H1 (cell line): ENCODE results near the gene TET1. TPM values are rescaled to one million over a fixed set of nuclear protein-coding genes. Genes with fewer than 3 reads are reported as not detected.

Experiments used
- CEBPB ChIP-seq: IDR thresholded peaks from 2 replicates; pipeline ENCODE4 v1.6.1; 2012; ENCODE audit warnings: low read depth, low read length
- TAF7 ChIP-seq: optimal IDR thresholded peaks from 2 replicates; pipeline ENCODE3; 2011; ENCODE audit warnings: low read depth, mild to moderate bottlenecking, inconsistent platforms, low read length, moderate library complexity, borderline replicate concordance
- ZNF274 ChIP-seq: IDR thresholded peaks from 2 replicates; pipeline ENCODE4 v1.7.0; 2012; ENCODE audit warnings: low read length, borderline replicate concordance; ENCODE audit errors: extremely low read depth
- polyA plus RNA-seq, 7 experiments: library from polyadenylated mRNA; depleted of rRNA in 3 of 7; stranded (reverse) in 5 of 7; unstranded in 2 of 7; fragments of >200 nt in 5 of 7; fragments of 200-250 nt in 2 of 7; gene quantifications; 1 replicate in 5 of 7; 2 replicates in 1 of 7; 4 replicates in 1 of 7; pipeline versions ENCODE4 v1.2.1 to v1.2.3, GENCODE V29; 2011 to 2013; ENCODE audit warnings: missing spikeins in 2 of 7, mixed read lengths in 2 of 7
- total RNA-seq: library from RNA; stranded (reverse); fragmentation: NEBNext Ultra II Directional; extraction: Animal tissue kit (Norgen Biotek cat#: 25700); gene quantifications from 2 replicates; pipeline ENCODE4 v1.2.1, GENCODE V29; 2021

TET1 gene
- total and polyA plus RNA-seq, 2 of the 8 experiments (the other 6 are each of a cell fraction or from before 2014, with no cell fraction given), result 15.2 to 69.3 TPM

- TF ChIP-seq ZNF274, result no peak
- no peak for TF ChIP-seq TAF7
- TF ChIP-seq CEBPB, result no peak
Measured at GRCh38 chr10:68721673-68722335, 161.7 kb downstream of the TET1 start (continued).
